ENCODE measurements around the gene SORCS3.

DNA sequence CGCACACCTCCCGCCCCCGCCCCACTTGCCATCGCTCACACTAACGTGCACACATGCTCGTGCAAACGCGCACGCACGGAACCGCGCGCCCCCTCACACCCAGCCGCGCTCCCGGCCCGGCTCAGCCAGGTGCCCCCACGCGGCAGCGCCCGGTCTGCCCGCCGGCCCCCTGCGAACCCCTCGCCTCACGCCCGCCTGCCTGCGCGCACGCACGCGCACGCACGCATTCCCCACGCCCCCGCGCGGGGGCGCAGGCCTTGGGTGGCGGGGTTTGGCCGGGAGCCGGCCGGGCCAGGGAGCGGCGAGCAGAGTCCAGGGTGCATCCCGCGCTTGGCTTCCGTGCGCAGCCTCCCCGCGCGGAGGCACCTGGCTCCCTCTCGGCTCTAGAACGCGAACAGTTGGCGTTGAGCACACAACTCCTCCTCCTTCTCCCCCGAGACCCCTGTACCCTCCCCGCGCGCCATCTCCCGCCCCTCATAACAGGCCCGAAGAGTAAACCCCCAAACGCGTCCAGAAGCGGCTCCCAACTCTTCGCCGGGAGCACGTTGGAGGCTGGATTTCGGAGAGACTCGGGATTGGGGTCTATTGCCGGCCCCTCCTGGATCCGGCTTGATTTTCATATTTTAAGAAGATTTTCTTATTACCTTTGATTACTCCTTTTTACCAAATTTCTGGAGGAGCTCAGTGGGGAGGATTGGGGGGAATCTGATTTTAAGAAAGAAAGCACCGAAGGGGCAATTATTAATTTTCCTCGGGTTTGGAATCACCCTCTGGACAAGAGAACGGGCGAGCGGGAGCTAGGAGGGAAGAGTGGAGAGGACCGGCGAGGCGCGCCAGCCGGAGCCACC, 527 bp upstream of the SORCS3 start:
- TF ChIP-seq, protein P1, sequence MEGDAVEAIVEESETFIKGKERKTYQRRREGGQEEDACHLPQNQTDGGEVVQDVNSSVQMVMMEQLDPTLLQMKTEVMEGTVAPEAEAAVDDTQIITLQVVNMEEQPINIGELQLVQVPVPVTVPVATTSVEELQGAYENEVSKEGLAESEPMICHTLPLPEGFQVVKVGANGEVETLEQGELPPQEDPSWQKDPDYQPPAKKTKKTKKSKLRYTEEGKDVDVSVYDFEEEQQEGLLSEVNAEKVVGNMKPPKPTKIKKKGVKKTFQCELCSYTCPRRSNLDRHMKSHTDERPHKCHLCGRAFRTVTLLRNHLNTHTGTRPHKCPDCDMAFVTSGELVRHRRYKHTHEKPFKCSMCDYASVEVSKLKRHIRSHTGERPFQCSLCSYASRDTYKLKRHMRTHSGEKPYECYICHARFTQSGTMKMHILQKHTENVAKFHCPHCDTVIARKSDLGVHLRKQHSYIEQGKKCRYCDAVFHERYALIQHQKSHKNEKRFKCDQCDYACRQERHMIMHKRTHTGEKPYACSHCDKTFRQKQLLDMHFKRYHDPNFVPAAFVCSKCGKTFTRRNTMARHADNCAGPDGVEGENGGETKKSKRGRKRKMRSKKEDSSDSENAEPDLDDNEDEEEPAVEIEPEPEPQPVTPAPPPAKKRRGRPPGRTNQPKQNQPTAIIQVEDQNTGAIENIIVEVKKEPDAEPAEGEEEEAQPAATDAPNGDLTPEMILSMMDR (IDR thresholded peaks at IDR 0.05; ENCODE audit: low read depth, low read length, missing input control): no peak
- TF ChIP-seq TAF1 (conservative IDR thresholded peaks at IDR 0.05): no peak
- no peak for TF ChIP-seq YY1 (IDR thresholded peaks at IDR 0.05)
- no peak for TF ChIP-seq SP1 (IDR thresholded peaks at IDR 0.05)
- TF ChIP-seq, protein P2, sequence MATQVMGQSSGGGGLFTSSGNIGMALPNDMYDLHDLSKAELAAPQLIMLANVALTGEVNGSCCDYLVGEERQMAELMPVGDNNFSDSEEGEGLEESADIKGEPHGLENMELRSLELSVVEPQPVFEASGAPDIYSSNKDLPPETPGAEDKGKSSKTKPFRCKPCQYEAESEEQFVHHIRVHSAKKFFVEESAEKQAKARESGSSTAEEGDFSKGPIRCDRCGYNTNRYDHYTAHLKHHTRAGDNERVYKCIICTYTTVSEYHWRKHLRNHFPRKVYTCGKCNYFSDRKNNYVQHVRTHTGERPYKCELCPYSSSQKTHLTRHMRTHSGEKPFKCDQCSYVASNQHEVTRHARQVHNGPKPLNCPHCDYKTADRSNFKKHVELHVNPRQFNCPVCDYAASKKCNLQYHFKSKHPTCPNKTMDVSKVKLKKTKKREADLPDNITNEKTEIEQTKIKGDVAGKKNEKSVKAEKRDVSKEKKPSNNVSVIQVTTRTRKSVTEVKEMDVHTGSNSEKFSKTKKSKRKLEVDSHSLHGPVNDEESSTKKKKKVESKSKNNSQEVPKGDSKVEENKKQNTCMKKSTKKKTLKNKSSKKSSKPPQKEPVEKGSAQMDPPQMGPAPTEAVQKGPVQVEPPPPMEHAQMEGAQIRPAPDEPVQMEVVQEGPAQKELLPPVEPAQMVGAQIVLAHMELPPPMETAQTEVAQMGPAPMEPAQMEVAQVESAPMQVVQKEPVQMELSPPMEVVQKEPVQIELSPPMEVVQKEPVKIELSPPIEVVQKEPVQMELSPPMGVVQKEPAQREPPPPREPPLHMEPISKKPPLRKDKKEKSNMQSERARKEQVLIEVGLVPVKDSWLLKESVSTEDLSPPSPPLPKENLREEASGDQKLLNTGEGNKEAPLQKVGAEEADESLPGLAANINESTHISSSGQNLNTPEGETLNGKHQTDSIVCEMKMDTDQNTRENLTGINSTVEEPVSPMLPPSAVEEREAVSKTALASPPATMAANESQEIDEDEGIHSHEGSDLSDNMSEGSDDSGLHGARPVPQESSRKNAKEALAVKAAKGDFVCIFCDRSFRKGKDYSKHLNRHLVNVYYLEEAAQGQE (IDR thresholded peaks at IDR 0.05): no peak
- TF ChIP-seq, protein P3, sequence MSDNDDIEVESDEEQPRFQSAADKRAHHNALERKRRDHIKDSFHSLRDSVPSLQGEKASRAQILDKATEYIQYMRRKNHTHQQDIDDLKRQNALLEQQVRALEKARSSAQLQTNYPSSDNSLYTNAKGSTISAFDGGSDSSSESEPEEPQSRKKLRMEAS (IDR thresholded peaks at IDR 0.05): no peak
